Left lung (tissue), 14 donors: ENCODE measurements around the gene SEC63. TPM values are rescaled to one million over a fixed set of nuclear protein-coding genes. Genes with fewer than 3 reads are reported as not detected.
A peak's percentile ranks its signal among the peaks of the same experiment; 100 is the strongest.

Experiments
- ATAC-seq: fragments of 200-7000 bp; cut with Tn5 transposase; one replicate; pipeline ENCODE4 v1.9.1; 2020; ENCODE audit warnings: moderate library complexity
- DNase-seq, 4 donors: peaks; one replicate each; pipeline ENCODE4 v3.0.0-alpha.2; 2013 to 2020
- H3K27ac ChIP-seq, 2 donors: fragments of 200-600 bp; sonication (generic) in 1 of 2; one replicate each; pipeline versions ENCODE4 v1.5.0 to v1.8.0; 2020 to 2021
- H3K27me3 ChIP-seq, 2 donors: fragments of 200-600 bp; sonication (generic) in 1 of 2; one replicate each; pipeline versions ENCODE4 v1.5.0 to v1.8.0; 2020 to 2021
- H3K36me3 ChIP-seq, 2 donors: fragments of 200-600 bp; sonication (generic) in 1 of 2; one replicate each; pipeline versions ENCODE4 v1.5.0 to v1.8.0; 2020 to 2021
- H3K4me1 ChIP-seq, 2 donors: fragments of 200-600 bp; one replicate each; pipeline ENCODE4 v1.8.0; 2021
- H3K4me3 ChIP-seq, 2 donors: fragments of 200-600 bp; sonication (generic) in 1 of 2; one replicate each; pipeline versions ENCODE4 v1.5.0 to v1.8.0; 2020 to 2021; ENCODE audit warnings: mild to moderate bottlenecking in 1 of 2
- H3K9me3 ChIP-seq, 2 donors: fragments of 200-600 bp; sonication (generic) in 1 of 2; one replicate each; pipeline versions ENCODE4 v1.5.0 to v1.8.0; 2020 to 2021
- intact Hi-C, 2 donors: fragments of 100-400 bp; cut with DNase I; formaldehyde crosslinking; loops; one replicate each; pipeline versions ENCODE4 v1.11.2 to v1.14.2; 2022
- long read RNA-seq, 12 donors: library from polyadenylated mRNA in 2 of 12; unstranded in 2 of 12; transcript quantifications; one replicate each; pipeline ENCODE4 v2.0.0 and lab custom pipeline, GENCODE V29; 2019 to 2026
- polyA plus RNA-seq, 6 donors: library from polyadenylated mRNA; unstranded; fragments of 120-200 nt; gene quantifications; one replicate each; pipeline ENCODE4 v1.2.1, GENCODE V29; 2013; ENCODE audit not compliant: insufficient read length in 6 of 6
- total RNA-seq, 2 donors: library from RNA; stranded (reverse); fragmentation: NEBNext Ultra II Directional; extraction: Animal tissue kit (Norgen Biotek cat#: 25700); gene quantifications; one replicate each; pipeline ENCODE4 v1.2.1, GENCODE V29; 2021
- TF ChIP-seq, protein P1 (sequence below), 2 donors: fragments of 200-600 bp; sonication (generic) in 1 of 2; IDR thresholded peaks; one replicate each; pipeline versions ENCODE4 v1.5.0 to v1.8.0; 2021; ENCODE audit warnings: antibody characterized with exemption in 2 of 2
- donor health status: DM: no; HTN: yes; CAD: no.
- donor health status: DM: no; HTN: no; CAD: no.

The SEC63 gene, protein sequence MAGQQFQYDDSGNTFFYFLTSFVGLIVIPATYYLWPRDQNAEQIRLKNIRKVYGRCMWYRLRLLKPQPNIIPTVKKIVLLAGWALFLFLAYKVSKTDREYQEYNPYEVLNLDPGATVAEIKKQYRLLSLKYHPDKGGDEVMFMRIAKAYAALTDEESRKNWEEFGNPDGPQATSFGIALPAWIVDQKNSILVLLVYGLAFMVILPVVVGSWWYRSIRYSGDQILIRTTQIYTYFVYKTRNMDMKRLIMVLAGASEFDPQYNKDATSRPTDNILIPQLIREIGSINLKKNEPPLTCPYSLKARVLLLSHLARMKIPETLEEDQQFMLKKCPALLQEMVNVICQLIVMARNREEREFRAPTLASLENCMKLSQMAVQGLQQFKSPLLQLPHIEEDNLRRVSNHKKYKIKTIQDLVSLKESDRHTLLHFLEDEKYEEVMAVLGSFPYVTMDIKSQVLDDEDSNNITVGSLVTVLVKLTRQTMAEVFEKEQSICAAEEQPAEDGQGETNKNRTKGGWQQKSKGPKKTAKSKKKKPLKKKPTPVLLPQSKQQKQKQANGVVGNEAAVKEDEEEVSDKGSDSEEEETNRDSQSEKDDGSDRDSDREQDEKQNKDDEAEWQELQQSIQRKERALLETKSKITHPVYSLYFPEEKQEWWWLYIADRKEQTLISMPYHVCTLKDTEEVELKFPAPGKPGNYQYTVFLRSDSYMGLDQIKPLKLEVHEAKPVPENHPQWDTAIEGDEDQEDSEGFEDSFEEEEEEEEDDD
- total RNA-seq (100 to 1,000 TPM in 1 of 2 donors, 10 to 100 TPM in 1; 94.4 to 115 TPM), polyA plus RNA-seq (100 to 1,000 TPM; 104 to 131 (median 117) TPM)
- long read RNA-seq, donor 1, full-length matches to known transcripts = 14 of 78 reads
- long read RNA-seq, donor 1, partial matches to known transcripts = 64 of 78 reads
- long read RNA-seq, donor 1, other reads (novel, unspliced or antisense) = 0 of 78 reads
- long read RNA-seq, donor 2, full-length matches to known transcripts = 16 of 54 reads
- long read RNA-seq, donor 2, partial matches to known transcripts = 38 of 54 reads
- long read RNA-seq, donor 2, other reads (novel, unspliced or antisense) = 0 of 54 reads
- long read RNA-seq, donor 3, full-length matches to known transcripts = 4 of 9 reads
- long read RNA-seq, donor 3, partial matches to known transcripts = 5 of 9 reads
- long read RNA-seq, donor 3, other reads (novel, unspliced or antisense) = 0 of 9 reads
- long read RNA-seq, donor 4, full-length matches to known transcripts = 1 of 11 reads
- long read RNA-seq, donor 4, partial matches to known transcripts = 8 of 11 reads
- long read RNA-seq, donor 4, other reads (novel, unspliced or antisense) = 2 of 11 reads
- long read RNA-seq, donor 5, full-length matches to known transcripts = 4 of 28 reads
- long read RNA-seq, donor 5, partial matches to known transcripts = 24 of 28 reads
- long read RNA-seq, donor 5, other reads (novel, unspliced or antisense) = 0 of 28 reads
- long read RNA-seq, donor 6, full-length matches to known transcripts = 1 of 32 reads
- long read RNA-seq, donor 6, partial matches to known transcripts = 31 of 32 reads
- long read RNA-seq, donor 6, other reads (novel, unspliced or antisense) = 0 of 32 reads
- long read RNA-seq, donor 7, full-length matches to known transcripts = 4 of 4 reads
- long read RNA-seq, donor 7, partial matches to known transcripts = 0 of 4 reads
- long read RNA-seq, donor 7, other reads (novel, unspliced or antisense) = 0 of 4 reads
- long read RNA-seq, donor 8, full-length matches to known transcripts = 11 of 18 reads
- long read RNA-seq, donor 8, partial matches to known transcripts = 7 of 18 reads
- long read RNA-seq, donor 8, other reads (novel, unspliced or antisense) = 0 of 18 reads
- long read RNA-seq, donor 9, partial matches to known transcripts = 0 of 1 reads
- long read RNA-seq, donor 9, other reads (novel, unspliced or antisense) = 0 of 1 reads
- long read RNA-seq, donor 10, partial matches to known transcripts = 4 of 5 reads
- long read RNA-seq, donor 10, other reads (novel, unspliced or antisense) = 1 of 5 reads
- long read RNA-seq, donor 11, full-length matches to known transcripts = 5 of 14 reads
- long read RNA-seq, donor 11, partial matches to known transcripts = 9 of 14 reads
- long read RNA-seq, donor 11, other reads (novel, unspliced or antisense) = 0 of 14 reads
- long read RNA-seq, donor 12, full-length matches to known transcripts = 8 of 36 reads
- long read RNA-seq, donor 12, partial matches to known transcripts = 28 of 36 reads
- long read RNA-seq, donor 12, other reads (novel, unspliced or antisense) = 0 of 36 reads

DNA sequence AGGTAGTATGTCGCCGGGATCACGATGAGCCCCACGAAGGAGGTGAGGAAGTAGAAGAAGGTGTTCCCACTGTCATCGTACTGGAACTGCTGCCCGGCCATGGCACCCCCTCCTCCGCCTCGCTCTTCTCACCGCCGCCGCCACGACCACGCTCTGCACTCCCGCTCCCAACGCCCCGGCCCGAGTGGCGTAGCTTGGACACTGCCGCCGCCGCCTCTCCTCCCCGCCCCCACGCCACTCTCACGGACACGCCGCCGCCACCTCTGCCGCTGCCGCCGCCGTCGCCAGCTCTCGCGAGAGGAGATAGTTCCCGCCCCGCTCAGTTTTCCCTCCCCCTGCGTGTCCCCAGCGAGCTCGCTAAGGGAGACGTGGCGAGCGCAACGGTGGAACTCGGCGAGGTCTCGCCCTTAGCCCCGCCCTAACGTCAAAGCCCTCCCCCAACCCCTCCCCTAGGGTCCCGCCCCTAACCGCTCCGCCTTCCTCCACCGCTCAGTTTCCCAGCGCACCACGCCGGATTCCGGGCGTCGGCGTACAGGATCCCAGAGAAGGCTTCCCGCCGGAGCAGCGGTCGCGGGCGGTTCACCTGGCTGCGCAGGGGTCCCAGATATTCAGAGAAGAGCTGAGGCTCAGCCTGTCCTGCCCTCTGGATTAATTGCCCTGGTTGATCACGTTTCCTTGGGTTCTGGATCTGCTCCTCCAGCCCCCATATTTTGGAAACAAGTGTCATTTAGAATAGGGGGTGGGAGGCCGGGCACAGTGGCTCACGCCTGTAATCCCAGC, at the start of gene SEC63:
Gene SEC63, minus strand, starts transcription at position 300 of the 780 bp plus-strand sequence. Its CDS starts 199 bp downstream, at position 101.
- Histone ChIP-seq H3K27ac (peak within 1 kb of the TSS; percentile 93 to 94), H3K36me3 (no peaks in the 10 kb centered on the region), H3K4me1 (peaks cover 13 to 28% of the 10 kb centered on the region in 2 donors), H3K9me3 (no peaks in the 10 kb centered on the region), H3K27me3 (no peaks in the 10 kb centered on the region), H3K4me3 (peak within 1 kb of the TSS; percentile 80 to 91)
- TF ChIP-seq, protein P1, sequence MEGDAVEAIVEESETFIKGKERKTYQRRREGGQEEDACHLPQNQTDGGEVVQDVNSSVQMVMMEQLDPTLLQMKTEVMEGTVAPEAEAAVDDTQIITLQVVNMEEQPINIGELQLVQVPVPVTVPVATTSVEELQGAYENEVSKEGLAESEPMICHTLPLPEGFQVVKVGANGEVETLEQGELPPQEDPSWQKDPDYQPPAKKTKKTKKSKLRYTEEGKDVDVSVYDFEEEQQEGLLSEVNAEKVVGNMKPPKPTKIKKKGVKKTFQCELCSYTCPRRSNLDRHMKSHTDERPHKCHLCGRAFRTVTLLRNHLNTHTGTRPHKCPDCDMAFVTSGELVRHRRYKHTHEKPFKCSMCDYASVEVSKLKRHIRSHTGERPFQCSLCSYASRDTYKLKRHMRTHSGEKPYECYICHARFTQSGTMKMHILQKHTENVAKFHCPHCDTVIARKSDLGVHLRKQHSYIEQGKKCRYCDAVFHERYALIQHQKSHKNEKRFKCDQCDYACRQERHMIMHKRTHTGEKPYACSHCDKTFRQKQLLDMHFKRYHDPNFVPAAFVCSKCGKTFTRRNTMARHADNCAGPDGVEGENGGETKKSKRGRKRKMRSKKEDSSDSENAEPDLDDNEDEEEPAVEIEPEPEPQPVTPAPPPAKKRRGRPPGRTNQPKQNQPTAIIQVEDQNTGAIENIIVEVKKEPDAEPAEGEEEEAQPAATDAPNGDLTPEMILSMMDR (IDR thresholded peaks at IDR 0.05) = no peak
- peak; percentile 98 for ATAC-seq
- intact Hi-C loops = no loop called here
- peak; percentile 93 to 99 (median 98) for DNase-seq

DNA sequence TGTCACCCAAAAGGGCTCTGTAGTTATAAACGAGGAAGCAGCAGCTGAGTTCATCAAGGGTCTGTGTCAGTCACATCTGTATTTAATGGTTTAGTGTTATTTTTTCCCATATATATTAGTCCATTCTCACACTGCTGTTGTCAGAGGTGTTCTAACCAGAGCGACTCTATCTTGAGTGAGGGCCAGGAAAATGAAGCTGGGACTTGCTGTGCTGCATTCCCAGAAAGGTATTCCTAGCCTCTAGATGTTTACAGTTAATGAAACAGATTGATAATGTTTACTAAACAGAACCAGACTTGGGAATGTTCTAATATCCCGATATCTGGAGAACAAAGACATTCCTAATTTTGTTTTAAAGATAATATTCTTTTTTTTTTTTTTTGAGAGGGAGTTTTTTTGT, 48.0 kb upstream of the SEC63 start:
- Histone ChIP-seq H3K27me3 (no peaks in the 10 kb centered on the region), H3K9me3 (peaks cover 0 to 27% of the 10 kb centered on the region in 2 donors), H3K27ac (no peak overlapping the region), H3K4me1 (no peaks in the 10 kb centered on the region), H3K4me3 (no peak overlapping the region), H3K36me3 (no peaks in the 10 kb centered on the region)
- no peak for ATAC-seq
- DNase-seq = no peak
- TF ChIP-seq, protein P1 (IDR thresholded peaks at IDR 0.05) = no peak
- intact Hi-C loops = no loop called here

DNA sequence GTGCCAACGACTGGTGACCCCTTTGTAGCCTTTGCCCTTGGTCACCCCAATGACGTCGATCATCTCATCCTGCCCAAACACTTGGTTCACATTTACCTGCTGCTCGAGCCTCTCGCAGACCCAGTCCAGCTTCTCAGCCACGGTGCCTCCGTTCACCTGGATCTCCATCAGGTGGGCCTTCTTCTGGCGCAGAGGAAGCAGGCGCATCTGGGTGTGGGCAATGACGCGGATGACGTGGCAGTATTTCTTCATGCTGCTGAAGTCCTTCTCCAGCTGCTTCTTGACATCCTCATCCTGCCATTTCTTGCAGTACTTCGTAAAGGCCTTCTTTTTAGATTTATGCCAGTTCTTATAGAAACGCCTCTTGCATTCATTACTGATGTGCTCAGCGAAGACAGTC, 46.9 kb upstream of the SEC63 start:
- no peaks in the 10 kb centered on the region for H3K27me3 ChIP-seq
- DNase-seq (no peak), ATAC-seq (no peak)
- no peak overlapping the region for H3K4me3 ChIP-seq
- H3K36me3 ChIP-seq = no peaks in the 10 kb centered on the region
- TF ChIP-seq, protein P1 (IDR thresholded peaks at IDR 0.05) = no peak
- no peak overlapping the region for H3K27ac ChIP-seq
- H3K9me3 ChIP-seq = peaks cover 0 to 18% of the 10 kb centered on the region in 2 donors
- no peaks in the 10 kb centered on the region for H3K4me1 ChIP-seq
- intact Hi-C loops = no loop called here
